ENCODE results near the gene PSMF1. TPM values are rescaled to one million over a fixed set of nuclear protein-coding genes. Genes with fewer than 3 reads are reported as not detected.

The PSMF1 gene
- total and polyA plus RNA-seq, 4 donors: 37.5 to 161 (median 68.2) TPM

- no peak for TF ChIP-seq CTCF (IDR thresholded peaks at IDR 0.05; ENCODE audit: control extremely low read depth, extremely low read depth)
- WGBS, 2 donors: 33 to 44% methylated on average over 13 of the region's 13 CpGs
- Histone ChIP-seq H3K36me3 (ENCODE audit: control insufficient read depth in 4 of 4, insufficient read depth in 4 of 4, low read length in 4 of 4) (peaks cover 0 to 2% (median 2%) of the 10 kb centered on the region in 4 donors), H3K9ac (ENCODE audit: insufficient read depth in 1 of 2, low read length in 2 of 2) (no peak overlapping the region), H3K4me3 (peak overlapping the region; percentile 46), H3K4me1 (ENCODE audit: control insufficient read depth in 5 of 5, insufficient read depth in 5 of 5, low read length in 5 of 5) (peaks cover 0 to 33% (median 9%) of the 10 kb centered on the region in 5 donors), H3K27ac (ENCODE audit: low read depth in 1 of 2, low read length in 1 of 2) (no peak overlapping the region), H3K27me3 (ENCODE audit: control insufficient read depth in 3 of 3, insufficient read depth in 3 of 3, low read length in 2 of 3) (peaks cover 0 to 23% (median 7%) of the 10 kb centered on the region in 3 donors), H3K9me3 (ENCODE audit: control insufficient read depth in 4 of 4, insufficient read depth in 3 of 4, low read length in 3 of 4) (peaks cover 0 to 5% (median 2%) of the 10 kb centered on the region in 4 donors)
- DNase-seq (no peak), ATAC-seq (ENCODE audit: insufficient read depth, low FRiP score) (no peak)
These were observed 65.8 kb downstream of the PSMF1 start for GRCh38 chr20:1184260-1184637.

DNA sequence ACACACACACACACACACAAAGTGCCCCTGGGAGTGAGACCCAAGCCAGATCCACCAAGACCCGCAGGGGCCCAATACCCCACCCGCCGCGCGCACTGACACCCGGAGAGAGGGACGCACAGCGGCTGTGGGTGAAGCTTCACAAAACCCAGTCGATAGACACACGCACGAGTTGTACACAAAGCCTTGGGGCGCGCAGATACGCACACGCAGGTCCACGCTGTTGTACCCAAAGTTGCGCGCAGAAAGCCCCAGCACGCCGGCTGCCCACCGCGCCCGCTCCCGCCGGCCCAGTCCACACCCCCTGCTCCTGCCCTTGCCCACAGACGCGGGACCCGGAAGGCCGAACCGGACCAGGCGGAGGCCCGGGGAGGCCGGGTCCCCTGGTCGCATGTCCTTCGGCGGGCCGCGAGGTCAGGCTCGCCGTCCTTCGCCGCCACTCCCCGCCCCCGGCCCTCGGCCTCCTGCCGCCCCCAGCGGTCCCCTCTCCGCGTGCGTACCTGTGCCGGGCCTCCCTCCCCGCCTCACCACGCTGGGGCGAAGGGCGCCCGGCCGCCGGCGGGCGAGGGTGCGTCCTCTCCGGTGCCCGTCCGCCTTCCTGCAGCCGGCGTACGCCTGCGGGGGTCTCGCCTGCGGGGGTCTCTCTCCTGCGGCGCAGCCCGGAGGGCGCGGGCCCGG, 66.4 kb downstream of the PSMF1 start, which contains the start of gene TMEM74B:
Gene TMEM74B, minus strand, starts transcription at position 344 of the 678 bp plus-strand sequence. CDS start 1,180 bp downstream, outside the sequence.
- no peak for TF ChIP-seq CTCF (IDR thresholded peaks at IDR 0.05; ENCODE audit: control extremely low read depth, extremely low read depth)
- Histone ChIP-seq H3K4me1 (ENCODE audit: control insufficient read depth in 5 of 5, insufficient read depth in 5 of 5, low read length in 5 of 5) (peaks cover 0 to 33% (median 9%) of the 10 kb centered on the region in 5 donors), H3K36me3 (ENCODE audit: control insufficient read depth in 4 of 4, insufficient read depth in 4 of 4, low read length in 4 of 4) (peaks cover 0 to 2% (median 2%) of the 10 kb centered on the region in 4 donors), H3K9me3 (ENCODE audit: control insufficient read depth in 4 of 4, insufficient read depth in 3 of 4, low read length in 3 of 4) (peaks cover 0 to 5% (median 2%) of the 10 kb centered on the region in 4 donors), H3K27me3 (ENCODE audit: control insufficient read depth in 3 of 3, insufficient read depth in 3 of 3, low read length in 2 of 3) (peaks cover 0 to 25% (median 7%) of the 10 kb centered on the region in 3 donors), H3K9ac (ENCODE audit: insufficient read depth in 1 of 2, low read length in 2 of 2) (no peak within 1 kb of the TSS), H3K27ac (ENCODE audit: low read depth in 1 of 2, low read length in 1 of 2) (no peak within 1 kb of the TSS), H3K4me3 (peak within 1 kb of the TSS; percentile 46)
- DNase-seq (no peak), ATAC-seq (ENCODE audit: insufficient read depth, low FRiP score) (no peak)
- WGBS, 2 donors: 2 to 7% methylated on average over 58 to 76 of the region's 76 CpGs

DNA sequence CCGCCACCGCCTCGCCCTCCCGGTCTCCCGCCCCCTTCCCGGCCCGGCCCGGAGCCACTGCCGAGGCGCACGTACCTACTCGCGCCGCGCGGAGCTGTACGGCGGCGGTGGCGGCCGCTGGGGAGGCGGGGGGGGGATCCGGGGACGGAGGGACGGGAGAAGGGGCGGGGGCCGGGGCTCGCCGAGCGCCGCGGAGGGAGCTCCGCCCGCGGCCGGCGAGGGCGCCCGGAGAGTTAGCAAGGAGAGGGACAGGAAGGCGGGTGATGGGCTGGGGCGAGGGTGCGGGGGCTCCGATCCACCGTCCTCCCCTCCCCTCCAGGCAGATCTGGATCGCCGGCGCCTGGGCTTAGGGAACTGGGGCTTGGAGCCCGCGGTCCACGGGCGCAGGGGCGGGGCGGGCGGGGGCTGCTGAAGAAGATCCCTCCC, 66.9 kb downstream of the PSMF1 start:
- Histone ChIP-seq H3K9ac (ENCODE audit: insufficient read depth in 1 of 2, low read length in 2 of 2) (no peak overlapping the region), H3K4me1 (ENCODE audit: control insufficient read depth in 5 of 5, insufficient read depth in 5 of 5, low read length in 5 of 5) (peaks cover 0 to 35% (median 9%) of the 10 kb centered on the region in 5 donors), H3K27ac (ENCODE audit: low read depth in 1 of 2, low read length in 1 of 2) (no peak overlapping the region), H3K9me3 (ENCODE audit: control insufficient read depth in 4 of 4, insufficient read depth in 3 of 4, low read length in 3 of 4) (peaks cover 0 to 5% (median 2%) of the 10 kb centered on the region in 4 donors), H3K36me3 (ENCODE audit: control insufficient read depth in 4 of 4, insufficient read depth in 4 of 4, low read length in 4 of 4) (peaks cover 0 to 2% (median 1%) of the 10 kb centered on the region in 4 donors), H3K27me3 (ENCODE audit: control insufficient read depth in 3 of 3, insufficient read depth in 3 of 3, low read length in 2 of 3) (peaks cover 0 to 26% (median 7%) of the 10 kb centered on the region in 3 donors), H3K4me3 (peak overlapping the region; percentile 46)
- WGBS, 2 donors: 1% methylated on average over 43 to 54 of the region's 54 CpGs
- TF ChIP-seq CTCF (IDR thresholded peaks at IDR 0.05; ENCODE audit: control extremely low read depth, extremely low read depth): no peak
- DNase-seq (peak in 1 of 3 donors; percentile 18), ATAC-seq (ENCODE audit: insufficient read depth, low FRiP score) (no peak)
